RKO (cell line): ENCODE data around the gene DHRS4L2.
"Not testable (repeated sequence)": the region's sequence is repeated elsewhere in the genome, so short reads cannot be mapped to it uniquely, and the experiment has no call there.

Experiments used
- DNase-seq: peaks from one replicate; pipeline ENCODE4 v3.0.0-alpha.2; 2016; ENCODE audit warnings: low spot score

The DHRS4L2 gene

GRCh38 chr14:23988607-23989363 lies at the start of gene DHRS4L2:
DHRS4L2 (plus strand) TSS chr14:23988929; CDS start chr14:23988948, 19 bp downstream.
- DNase-seq = peak; percentile 86

- no peak for DNase-seq
These were observed 49.0 kb upstream of the DHRS4L2 start for GRCh38 chr14:23939607-23940326.

- no peak for DNase-seq
These were observed 47.5 kb upstream of the DHRS4L2 start for GRCh38 chr14:23941230-23941629.

GRCh38 chr14:23941669-23942068 lies 47.1 kb upstream of the DHRS4L2 start:
- DNase-seq = no peak

- no peak for DNase-seq
These were observed 46.1 kb upstream of the DHRS4L2 start for GRCh38 chr14:23942587-23942986.

GRCh38 chr14:23949069-23949468 lies 39.7 kb upstream of the DHRS4L2 start:
- DNase-seq = not testable (repeated sequence)

GRCh38 chr14:23950411-23951135 lies 38.2 kb upstream of the DHRS4L2 start:
- no peak for DNase-seq

GRCh38 chr14:23951136-23951466 lies 37.6 kb upstream of the DHRS4L2 start:
- not testable (repeated sequence) for DNase-seq

- no peak for DNase-seq
These were observed 37.0 kb upstream of the DHRS4L2 start for GRCh38 chr14:23951590-23952201.

GRCh38 chr14:23953116-23953463 lies 35.6 kb upstream of the DHRS4L2 start:
- not testable (repeated sequence) for DNase-seq

- peak; percentile 89 for DNase-seq
These were observed 35.1 kb upstream of the DHRS4L2 start, which contains the start of gene DHRS4 for GRCh38 chr14:23953464-23954278. DHRS4 (plus strand) TSS chr14:23953770; CDS start chr14:23953789, 19 bp downstream.

GRCh38 chr14:23954279-23954614 lies 34.5 kb upstream of the DHRS4L2 start:
- DNase-seq = not testable (repeated sequence)

GRCh38 chr14:23954965-23955364 lies 33.8 kb upstream of the DHRS4L2 start:
- DNase-seq = not testable (repeated sequence)

GRCh38 chr14:23955811-23956210 lies 32.9 kb upstream of the DHRS4L2 start:
- DNase-seq = not testable (repeated sequence)

GRCh38 chr14:23957913-23958569 lies 30.7 kb upstream of the DHRS4L2 start:
- not testable (repeated sequence) for DNase-seq

- DNase-seq = not testable (repeated sequence)
These were observed 27.8 kb upstream of the DHRS4L2 start for GRCh38 chr14:23960899-23961298.

- DNase-seq = not testable (repeated sequence)
These were observed 27.0 kb upstream of the DHRS4L2 start for GRCh38 chr14:23961704-23962103.

GRCh38 chr14:23969130-23969480 lies 19.6 kb upstream of the DHRS4L2 start:
- DNase-seq = not testable (repeated sequence)

GRCh38 chr14:23969481-23970282 lies 19.0 kb upstream of the DHRS4L2 start:
- DNase-seq = not testable (repeated sequence)

- not testable (repeated sequence) for DNase-seq
These were observed 18.5 kb upstream of the DHRS4L2 start for GRCh38 chr14:23970283-23970659.
